PC-3 (cell line): Measurements from ENCODE around the gene H6PD.

Source experiments
- CTCF ChIP-seq: fragments of 300-600 bp; sonication (generic); conservative IDR thresholded peaks from 2 replicates; pipeline ENCODE4 v1.5.1; 2017; ENCODE audit warnings: antibody characterized with exemption, low read depth, mild to moderate bottlenecking, low read length
- EZH2phosphoT487 ChIP-seq: fragments of 300-600 bp; sonication (generic); IDR thresholded peaks from 2 replicates; pipeline ENCODE4 v1.6.1; 2018; ENCODE audit warnings: mild to moderate bottlenecking, antibody characterized with exemption, low read length, borderline replicate concordance

GRCh38 chr1:9186082-9186859 is 48.3 kb upstream of the H6PD start:
- TF ChIP-seq CTCF (no peak), EZH2phosphoT487 (no peak)
